MCF 10A (cell line): ENCODE results near the gene THOC5. TPM values are rescaled to one million over a fixed set of nuclear protein-coding genes. Genes with fewer than 3 reads are reported as not detected.

Experiments
- BruUV-seq: library from RNA; stranded (reverse); fragments of 400-500 nt; replicated peaks from 2 replicates; lab custom pipeline; 2021; lab: Mats Ljungman, UMichigan
- CTCF ChIA-PET: fragments of 300-600 bp; sonication (Branson Sonifier 250); formaldehyde crosslinking; extraction: SDS; loops from one replicate; lab custom pipeline; 2021; ENCODE audit warnings: antibody characterized with exemption, inconsistent platforms; lab: Yijun Ruan, JAX
- POLR2A ChIA-PET: fragments of 300-600, 350-650 bp; sonication (Branson Sonifier 250); formaldehyde crosslinking; extraction: SDS; loops from one replicate; lab custom pipeline; 2020; ENCODE audit warnings: antibody characterized with exemption, inconsistent platforms; lab: Yijun Ruan, JAX
- DNase-seq: peaks from one replicate; pipeline ENCODE4 v3.0.0-alpha.2; 2018; ENCODE audit not compliant: unreplicated experiment
- H3K27ac Mint-ChIP-seq: one replicate; pipeline ENCODE4 v1.8.0; 2022; ENCODE audit warnings: mild to moderate bottlenecking, low read depth, mixed read lengths; ENCODE audit not compliant: unreplicated experiment
- H3K27me3 Mint-ChIP-seq: one replicate; pipeline ENCODE4 v1.8.0; 2022; ENCODE audit warnings: mixed read lengths; ENCODE audit not compliant: insufficient read depth, unreplicated experiment
- H3K36me3 Mint-ChIP-seq: one replicate; pipeline ENCODE4 v1.8.0; 2022; ENCODE audit warnings: mild to moderate bottlenecking, moderate library complexity, mixed read lengths; ENCODE audit not compliant: insufficient read depth, unreplicated experiment
- H3K4me1 Mint-ChIP-seq: one replicate; pipeline ENCODE4 v1.8.0; 2022; ENCODE audit warnings: mixed read lengths; ENCODE audit not compliant: insufficient read depth, unreplicated experiment
- H3K4me3 Mint-ChIP-seq: one replicate; pipeline ENCODE4 v1.8.0; 2022; ENCODE audit warnings: mild to moderate bottlenecking, moderate library complexity, mixed read lengths; ENCODE audit not compliant: unreplicated experiment
- H3K9me3 Mint-ChIP-seq: one replicate; pipeline ENCODE4 v1.8.0; 2022; ENCODE audit warnings: mixed read lengths; ENCODE audit not compliant: unreplicated experiment
- CTCF ChIP-seq: fragments of 200-600 bp; IDR thresholded peaks from one replicate; pipeline ENCODE4 v1.8.0; 2022; ENCODE audit warnings: antibody characterized with exemption, mild to moderate bottlenecking; ENCODE audit not compliant: unreplicated experiment
- intact Hi-C: fragments of 100-400 bp; cut with micrococcal nuclease; formaldehyde crosslinking; loops from 2 replicates; pipeline ENCODE4 v1.14.1; 2022
- total RNA-seq: library from RNA; stranded (reverse); gene quantifications from 2 replicates; pipeline ENCODE4 v1.2.3, GENCODE V29; 2022

Gene THOC5
- total RNA-seq, 1 experiment from 2014 or later: 51.3 TPM

GRCh38 chr22:29487426-29487986 is 66.1 kb downstream of the THOC5 start:
- Mint-ChIP-seq H3K4me1 (no peaks in the 10 kb centered on the region), H3K4me3 (no peak overlapping the region), H3K36me3 (peaks cover 5% of the 10 kb centered on the region), H3K27me3 (peaks cover 11% of the 10 kb centered on the region), H3K27ac (no peak overlapping the region), H3K9me3 (peaks cover 7% of the 10 kb centered on the region)
- no peak for TF ChIP-seq CTCF
- intact Hi-C loops: no loop called here
- ChIA-PET CTCF (interaction anchor here (1.1 kb wide), 1 partner anchor 36 kb away, joined by 5 read pairs; no protein-coding TSS in a partner anchor), POLR2A (no interaction called here)
- BruUV-seq: no TSS peak
- no peak for DNase-seq

DNA sequence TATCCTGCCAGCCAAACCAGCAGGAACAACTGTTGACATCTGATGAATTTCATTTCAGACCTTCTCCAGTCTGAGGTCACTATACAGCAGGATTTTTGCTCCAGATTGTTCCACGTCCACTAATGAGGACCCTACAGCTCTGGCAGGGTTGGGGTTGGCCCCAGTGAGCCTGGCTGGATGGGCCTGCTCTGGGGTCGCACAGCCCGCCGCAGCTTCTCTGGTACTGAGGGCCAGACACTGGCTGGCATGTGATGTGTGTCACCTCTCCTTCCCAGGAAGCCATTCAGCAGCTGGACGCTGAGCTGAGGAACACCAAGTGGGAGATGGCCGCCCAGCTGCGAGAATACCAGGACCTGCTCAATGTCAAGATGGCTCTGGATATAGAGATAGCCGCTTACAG is 68.1 kb downstream of the THOC5 start:
- Mint-ChIP-seq H3K9me3 (peaks cover 7% of the 10 kb centered on the region), H3K36me3 (peaks cover 5% of the 10 kb centered on the region), H3K27ac (no peak overlapping the region), H3K27me3 (peaks cover 11% of the 10 kb centered on the region), H3K4me3 (no peak overlapping the region), H3K4me1 (no peaks in the 10 kb centered on the region)
- ChIA-PET POLR2A (interaction anchor here (0.6 kb wide), 1 partner anchor 10 kb away, joined by 3 read pairs; no protein-coding TSS in a partner anchor), CTCF (interaction anchor here (0.6 kb wide), 2 partner anchors 493 to 813 kb away, joined by 3 to 4 read pairs; no protein-coding TSS in a partner anchor)
- no peak for DNase-seq
- intact Hi-C loops: no loop called here
- BruUV-seq: no TSS peak
- TF ChIP-seq CTCF: no peak

DNA sequence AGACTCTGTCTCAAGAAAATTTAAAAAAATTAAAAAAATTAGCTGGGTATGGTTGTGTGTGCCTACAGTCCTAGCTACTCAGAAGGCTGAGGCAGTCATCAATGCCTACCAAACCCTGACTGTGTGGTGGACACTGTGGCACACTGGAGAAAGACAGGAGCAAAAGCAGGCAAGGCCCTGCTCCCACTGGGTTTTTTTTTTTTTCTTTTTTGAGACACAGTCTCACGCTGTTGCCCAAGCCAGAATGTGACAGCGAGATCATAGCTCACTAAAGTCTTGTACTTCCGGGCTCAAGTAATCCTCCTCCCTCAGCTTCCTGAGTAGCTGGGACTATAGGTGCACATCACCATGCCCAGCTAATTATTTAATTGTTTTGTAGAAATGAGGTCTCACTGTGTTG is 68.9 kb downstream of the THOC5 start:
- TF ChIP-seq CTCF: no peak
- Mint-ChIP-seq H3K27me3 (peaks cover 18% of the 10 kb centered on the region), H3K9me3 (peaks cover 7% of the 10 kb centered on the region), H3K4me1 (no peaks in the 10 kb centered on the region), H3K36me3 (peaks cover 5% of the 10 kb centered on the region), H3K4me3 (no peak overlapping the region), H3K27ac (no peak overlapping the region)
- intact Hi-C loops: no loop called here
- DNase-seq: no peak
- POLR2A ChIA-PET: no interaction called here
- no TSS peak for BruUV-seq
- CTCF ChIA-PET: interaction anchor here (0.6 to 0.7 kb wide), 2 partner anchors 7 to 13 kb away, joined by 3 read pairs; no protein-coding TSS in a partner anchor

DNA sequence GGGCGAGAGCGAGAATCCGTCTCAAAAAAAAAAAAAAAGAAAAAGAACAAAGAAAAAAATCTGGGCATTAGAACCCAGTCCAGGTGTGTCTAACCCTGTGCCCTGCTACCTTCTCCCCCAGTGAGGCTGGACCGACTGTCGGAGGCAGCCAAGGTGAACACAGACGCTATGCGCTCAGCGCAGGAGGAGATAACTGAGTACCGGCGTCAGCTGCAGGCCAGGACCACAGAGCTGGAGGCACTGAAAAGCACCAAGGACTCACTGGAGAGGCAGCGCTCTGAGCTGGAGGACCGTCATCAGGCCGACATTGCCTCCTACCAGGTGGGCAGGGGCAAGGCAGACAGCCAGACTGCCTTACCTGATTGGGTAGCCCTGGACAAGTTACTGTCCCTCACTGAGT is 70.3 kb downstream of the THOC5 start:
- Mint-ChIP-seq H3K36me3 (no peaks in the 10 kb centered on the region), H3K27ac (no peak overlapping the region), H3K27me3 (peaks cover 20% of the 10 kb centered on the region), H3K4me1 (no peaks in the 10 kb centered on the region), H3K9me3 (no peaks in the 10 kb centered on the region), H3K4me3 (no peak overlapping the region)
- intact Hi-C loops: no loop called here
- ChIA-PET CTCF (interaction anchor here (0.7 kb wide), 1 partner anchor 320 kb away, joined by 3 read pairs; no protein-coding TSS in a partner anchor), POLR2A (no interaction called here)
- DNase-seq: no peak
- no TSS peak for BruUV-seq
- TF ChIP-seq CTCF: no peak
